Kidney (tissue), 14 donors: Measurements from ENCODE around the gene COL23A1. TPM values are rescaled to one million over a fixed set of nuclear protein-coding genes. Genes with fewer than 3 reads are reported as not detected.

Source experiments
- DNase-seq, 5 donors: peaks; one replicate each; pipeline ENCODE4 v3.0.0-alpha.2; 2013 to 2020
- FAIRE-seq: peaks from 2 replicates; lab custom pipeline; 2012; peaks lifted over from hg19 to GRCh38; lab: Jason Lieb, UNC
- H3K27ac ChIP-seq, 2 donors: one replicate each; pipeline ENCODE4 v1.7.0; 2013; ENCODE audit warnings: low read depth in 2 of 2, low read length in 2 of 2, inconsistent platforms in 1 of 2
- H3K27me3 ChIP-seq: one replicate; pipeline ENCODE4 v1.7.1; 2013; ENCODE audit warnings: low read length, inconsistent platforms; ENCODE audit not compliant: control insufficient read depth, insufficient read depth
- H3K36me3 ChIP-seq, 3 donors: one replicate each; pipeline versions ENCODE4 v1.7.0 to v1.7.1; 2013; ENCODE audit warnings: low read length in 3 of 3, control low read depth in 1 of 3, inconsistent platforms in 1 of 3; ENCODE audit not compliant: insufficient read depth in 3 of 3, control insufficient read depth in 2 of 3
- H3K4me1 ChIP-seq, 3 donors: one replicate each; pipeline versions ENCODE4 v1.7.0 to v1.7.1; 2013; ENCODE audit warnings: low read length in 3 of 3, inconsistent platforms in 1 of 3, low read depth in 1 of 3; ENCODE audit not compliant: control insufficient read depth in 2 of 3, insufficient read depth in 2 of 3
- H3K4me3 ChIP-seq, 3 donors: one replicate each; pipeline versions ENCODE4 v1.7.0 to v1.8.1; 2013; ENCODE audit warnings: low read length in 3 of 3, control low read depth in 1 of 3, inconsistent platforms in 1 of 3
- H3K9ac ChIP-seq, 3 donors: one replicate each; pipeline versions ENCODE4 v1.7.0 to v1.7.1; 2013; ENCODE audit warnings: low read length in 3 of 3, control low read depth in 1 of 3, inconsistent platforms in 1 of 3
- H3K9me3 ChIP-seq, 3 donors: one replicate each; pipeline versions ENCODE4 v1.7.0 to v1.7.1; 2013; ENCODE audit warnings: low read length in 3 of 3, control low read depth in 1 of 3, inconsistent platforms in 1 of 3; ENCODE audit not compliant: control insufficient read depth in 2 of 3, insufficient read depth in 1 of 3
- intact Hi-C: fragments of 100-400 bp; cut with DNase I; formaldehyde crosslinking; loops from one replicate; pipeline ENCODE4 v1.11.1; 2022
- polyA plus RNA-seq: library from polyadenylated mRNA; stranded (reverse); fragments of 350-450 nt; fragmentation: Illumina TruSeq; extraction: RNeasy Lipid Tissue Mini Kit (QIAGEN cat#74804); gene quantifications from one replicate; pipeline ENCODE4 v1.2.3, GENCODE V29; 2014; ENCODE audit warnings: low read depth, low replicate concordance; ENCODE audit not compliant: insufficient read depth
- total RNA-seq: library from RNA; stranded (reverse); fragmentation: NEBNext Ultra II Directional; extraction: Animal tissue kit (Norgen Biotek cat#: 25700); gene quantifications from one replicate; pipeline ENCODE4 v1.2.1, GENCODE V29; 2021
- TF ChIP-seq, protein P1 (sequence below): IDR thresholded peaks from 3 replicates; pipeline ENCODE4 v1.5.1; 2012; ENCODE audit warnings: mild to moderate bottlenecking, moderate library complexity, borderline replicate concordance; ENCODE audit not compliant: insufficient read depth; ENCODE audit errors: extremely low read depth
- donor health status: control.
- donor health status: control.
- donor health status: control.
- donor health status: control.
- donor health status: control.
- donor health status: DM: yes; HTN: yes; CAD: no.
- donor health status: Normal renal cell carcinoma (clear cell type).

Gene COL23A1
- total and polyA plus RNA-seq, 2 donors from 2014 or later = 4.1 to 8.7 TPM

DNA sequence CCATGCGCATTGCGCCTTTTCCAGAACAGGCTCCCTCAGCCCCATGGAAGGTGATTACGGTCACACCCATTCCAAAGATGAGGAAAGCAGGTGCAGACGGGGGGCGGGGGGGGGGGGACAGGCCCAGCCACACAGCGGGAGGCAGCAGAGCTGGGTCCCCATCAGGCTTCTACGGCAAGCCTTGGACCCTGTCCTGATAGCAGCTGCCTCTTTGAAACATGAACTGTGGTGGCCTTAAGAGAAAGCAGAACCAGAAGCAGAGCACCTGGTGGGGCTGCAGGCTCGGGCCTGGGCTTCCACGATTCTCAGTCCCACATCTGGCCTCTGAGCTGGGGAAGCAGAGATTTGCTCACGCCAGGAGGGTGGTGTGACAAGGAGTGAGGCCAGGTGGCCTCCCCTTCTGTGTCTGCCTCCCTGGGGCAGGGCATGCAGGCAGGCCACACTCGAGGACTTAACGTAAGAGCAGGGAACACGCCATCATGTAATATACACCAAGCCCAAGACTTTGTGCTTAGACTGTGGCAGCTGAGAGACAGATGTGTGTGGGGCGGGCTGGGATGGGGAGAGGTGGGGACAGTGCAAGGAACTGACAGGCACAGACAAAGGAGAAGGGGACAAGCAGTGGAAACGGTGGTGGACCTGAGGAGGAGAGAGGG, 343.4 kb downstream of the COL23A1 start:
- DNase-seq (no peak), FAIRE-seq (no peak)
- H3K27me3 ChIP-seq = no peaks in the 10 kb centered on the region
- no peak overlapping the region for H3K27ac ChIP-seq
- H3K4me3 ChIP-seq = no peak overlapping the region
- intact Hi-C loops = no loop called here
- H3K36me3 ChIP-seq = no peaks in the 10 kb centered on the region
- no peaks in the 10 kb centered on the region for H3K4me1 ChIP-seq
- TF ChIP-seq, protein P1, sequence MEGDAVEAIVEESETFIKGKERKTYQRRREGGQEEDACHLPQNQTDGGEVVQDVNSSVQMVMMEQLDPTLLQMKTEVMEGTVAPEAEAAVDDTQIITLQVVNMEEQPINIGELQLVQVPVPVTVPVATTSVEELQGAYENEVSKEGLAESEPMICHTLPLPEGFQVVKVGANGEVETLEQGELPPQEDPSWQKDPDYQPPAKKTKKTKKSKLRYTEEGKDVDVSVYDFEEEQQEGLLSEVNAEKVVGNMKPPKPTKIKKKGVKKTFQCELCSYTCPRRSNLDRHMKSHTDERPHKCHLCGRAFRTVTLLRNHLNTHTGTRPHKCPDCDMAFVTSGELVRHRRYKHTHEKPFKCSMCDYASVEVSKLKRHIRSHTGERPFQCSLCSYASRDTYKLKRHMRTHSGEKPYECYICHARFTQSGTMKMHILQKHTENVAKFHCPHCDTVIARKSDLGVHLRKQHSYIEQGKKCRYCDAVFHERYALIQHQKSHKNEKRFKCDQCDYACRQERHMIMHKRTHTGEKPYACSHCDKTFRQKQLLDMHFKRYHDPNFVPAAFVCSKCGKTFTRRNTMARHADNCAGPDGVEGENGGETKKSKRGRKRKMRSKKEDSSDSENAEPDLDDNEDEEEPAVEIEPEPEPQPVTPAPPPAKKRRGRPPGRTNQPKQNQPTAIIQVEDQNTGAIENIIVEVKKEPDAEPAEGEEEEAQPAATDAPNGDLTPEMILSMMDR = no peak
- no peak overlapping the region for H3K9ac ChIP-seq
- no peaks in the 10 kb centered on the region for H3K9me3 ChIP-seq

DNA sequence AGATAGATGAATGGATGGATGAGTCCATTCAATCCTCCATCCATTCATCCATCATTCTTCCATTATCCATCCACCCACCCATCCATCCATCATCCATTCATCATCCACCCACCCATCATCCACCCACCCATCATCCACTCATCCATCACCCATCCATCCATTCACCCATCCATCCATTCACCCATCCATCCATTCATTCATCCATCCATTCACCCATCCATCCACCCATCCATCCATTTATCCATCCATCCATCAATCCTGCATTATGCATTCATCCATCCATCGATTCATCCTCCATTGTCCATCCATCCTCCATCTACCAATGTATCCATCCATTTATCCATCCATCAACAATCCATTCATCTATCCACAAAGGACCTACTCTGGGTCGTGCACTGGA, 344.8 kb downstream of the COL23A1 start:
- intact Hi-C loops = no loop called here
- no peak for FAIRE-seq

DNA sequence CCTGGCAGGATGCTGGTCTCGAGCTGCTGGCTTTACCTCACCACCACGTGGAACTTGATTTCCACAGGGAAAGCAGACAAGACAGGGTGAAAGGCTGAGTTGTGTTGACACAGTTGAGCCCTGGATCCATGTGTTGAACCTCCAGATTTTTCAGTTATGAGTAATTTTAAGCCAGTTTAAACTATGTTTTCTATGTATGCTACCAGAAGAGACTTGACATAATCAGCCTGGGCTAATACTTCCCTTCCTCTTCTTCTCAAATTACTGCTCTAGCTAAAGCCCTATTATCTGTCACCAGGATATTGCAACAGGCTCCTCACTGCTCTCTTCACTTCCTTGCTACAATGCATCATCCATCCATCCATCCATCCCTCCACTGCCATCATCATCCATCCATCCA, 345.6 kb downstream of the COL23A1 start:
- intact Hi-C loops = no loop called here
- Histone ChIP-seq H3K27ac (no peak overlapping the region), H3K36me3 (no peaks in the 10 kb centered on the region), H3K9ac (no peak overlapping the region), H3K9me3 (no peaks in the 10 kb centered on the region), H3K4me1 (peaks cover 0 to 3% (median 0%) of the 10 kb centered on the region in 3 donors), H3K4me3 (no peak overlapping the region), H3K27me3 (no peaks in the 10 kb centered on the region)
- TF ChIP-seq, protein P1 = no peak
- DNase-seq (no peak), FAIRE-seq (no peak)

More for the DNA sequence above, 344.8 kb downstream of the COL23A1 start:
- H3K27ac ChIP-seq = no peak overlapping the region
- H3K4me1 ChIP-seq = no peaks in the 10 kb centered on the region
- H3K27me3 ChIP-seq = no peaks in the 10 kb centered on the region
- no peak for DNase-seq
- H3K9me3 ChIP-seq = no peaks in the 10 kb centered on the region
- H3K4me3 ChIP-seq = no peak overlapping the region
- TF ChIP-seq, protein P1 = no peak
- H3K9ac ChIP-seq = no peak overlapping the region
- H3K36me3 ChIP-seq = no peaks in the 10 kb centered on the region
